ENCODE data around the gene KLF14.
A peak's percentile ranks its signal among the peaks of the same experiment; 100 is the strongest.
"Not testable (repeated sequence)": the region's sequence is repeated elsewhere in the genome, so short reads cannot be mapped to it uniquely, and the experiment has no call there.

The KLF14 gene

GRCh38 chr7:130697820-130698219 is 36.2 kb downstream of the KLF14 start:
- TF ChIP-seq EZH2phosphoT487 (conservative IDR thresholded peaks at IDR 0.05; ENCODE audit: low read length) (no peak), CTCF (IDR thresholded peaks at IDR 0.05; ENCODE audit: insufficient read depth, low read length, poor library complexity, severe bottlenecking) (no peak)

GRCh38 chr7:130695840-130696239 is 38.2 kb downstream of the KLF14 start:
- Histone ChIP-seq H3K9me3 (ENCODE audit: insufficient read depth, low read length) (no peaks in the 10 kb centered on the region), H3K36me3 (ENCODE audit: low read length) (no peaks in the 10 kb centered on the region)

More at GRCh38 chr7:130697820-130698219, 36.2 kb downstream of the KLF14 start:
- no peaks in the 10 kb centered on the region for H3F3A ChIP-seq (ENCODE audit: insufficient read depth)
- H3K4me2 ChIP-seq (ENCODE audit: low read depth, low read length, poor library complexity, severe bottlenecking), result no peak overlapping the region
- H3K9ac ChIP-seq (ENCODE audit: low read length), result no peak overlapping the region
- H3K9me2 ChIP-seq (replicated peaks; ENCODE audit: insufficient read depth, low read length), result no peaks in the 10 kb centered on the region
- H4K20me1 ChIP-seq (ENCODE audit: low read depth, low read length), result no peaks in the 10 kb centered on the region
- no peaks in the 10 kb centered on the region for H3K27me3 ChIP-seq (ENCODE audit: low read length)
- H3K27ac ChIP-seq (ENCODE audit: low read depth, low read length), result no peak overlapping the region
- H3K36me3 ChIP-seq (ENCODE audit: low read length), result no peaks in the 10 kb centered on the region
- H3K9me3 ChIP-seq (ENCODE audit: insufficient read depth, low read length), result no peaks in the 10 kb centered on the region
- H3K79me2 ChIP-seq (ENCODE audit: insufficient read depth, low read length), result no peaks in the 10 kb centered on the region
- H3K4me3 ChIP-seq (ENCODE audit: insufficient read depth, low read length, poor library complexity, severe bottlenecking), result no peak overlapping the region
- no peak overlapping the region for H2AFZ ChIP-seq (ENCODE audit: low read depth, low read length, severe bottlenecking)

GRCh38 chr7:130692396-130692795 is 41.6 kb downstream of the KLF14 start:
- H3K4me2 ChIP-seq (ENCODE audit: low read depth, low read length, poor library complexity, severe bottlenecking); H3K27ac ChIP-seq (ENCODE audit: low read depth, low read length); H2AFZ ChIP-seq (ENCODE audit: low read depth, low read length, severe bottlenecking); H4K20me1 ChIP-seq (ENCODE audit: low read depth, low read length); H3K27me3 ChIP-seq (ENCODE audit: low read length); H3K4me3 ChIP-seq (ENCODE audit: insufficient read depth, low read length, poor library complexity, severe bottlenecking); H3K79me2 ChIP-seq (ENCODE audit: insufficient read depth, low read length); H3K36me3 ChIP-seq (ENCODE audit: low read length); H3K9ac ChIP-seq (ENCODE audit: low read length); H3F3A ChIP-seq (ENCODE audit: insufficient read depth); H3K9me2 ChIP-seq (replicated peaks; ENCODE audit: insufficient read depth, low read length): not testable (repeated sequence)
- H3K9me3 ChIP-seq (ENCODE audit: insufficient read depth, low read length), result peaks cover 12% of the 10 kb centered on the region; the same call in 1 of the 2 replicates

More at GRCh38 chr7:130695840-130696239, 38.2 kb downstream of the KLF14 start:
- Histone ChIP-seq H3K27ac (ENCODE audit: low read depth, low read length) (no peak overlapping the region), H3K27me3 (ENCODE audit: low read length) (no peaks in the 10 kb centered on the region), H4K20me1 (ENCODE audit: low read depth, low read length) (no peaks in the 10 kb centered on the region), H2AFZ (ENCODE audit: low read depth, low read length, severe bottlenecking) (no peak overlapping the region), H3K4me2 (ENCODE audit: low read depth, low read length, poor library complexity, severe bottlenecking) (no peak overlapping the region), H3K9me2 (replicated peaks; ENCODE audit: insufficient read depth, low read length) (no peaks in the 10 kb centered on the region), H3F3A (ENCODE audit: insufficient read depth) (no peaks in the 10 kb centered on the region), H3K9ac (ENCODE audit: low read length) (no peak overlapping the region), H3K4me3 (ENCODE audit: insufficient read depth, low read length, poor library complexity, severe bottlenecking) (no peak overlapping the region), H3K79me2 (ENCODE audit: insufficient read depth, low read length) (no peaks in the 10 kb centered on the region)
- TF ChIP-seq EZH2phosphoT487 (conservative IDR thresholded peaks at IDR 0.05; ENCODE audit: low read length) (no peak), CTCF (IDR thresholded peaks at IDR 0.05; ENCODE audit: insufficient read depth, low read length, poor library complexity, severe bottlenecking) (peak; percentile 30)

- Histone ChIP-seq H3K27ac (ENCODE audit: low read depth, low read length) (no peak overlapping the region), H3K79me2 (ENCODE audit: insufficient read depth, low read length) (no peaks in the 10 kb centered on the region), H3K9me2 (replicated peaks; ENCODE audit: insufficient read depth, low read length) (no peaks in the 10 kb centered on the region), H3K27me3 (ENCODE audit: low read length) (no peaks in the 10 kb centered on the region), H3K9me3 (ENCODE audit: insufficient read depth, low read length) (peaks cover 12% of the 10 kb centered on the region; the same call in 1 of the 2 replicates), H3F3A (ENCODE audit: insufficient read depth) (no peaks in the 10 kb centered on the region), H3K4me3 (ENCODE audit: insufficient read depth, low read length, poor library complexity, severe bottlenecking) (no peak overlapping the region), H3K4me2 (ENCODE audit: low read depth, low read length, poor library complexity, severe bottlenecking) (no peak overlapping the region), H2AFZ (ENCODE audit: low read depth, low read length, severe bottlenecking) (no peak overlapping the region), H4K20me1 (ENCODE audit: low read depth, low read length) (no peaks in the 10 kb centered on the region), H3K9ac (ENCODE audit: low read length) (no peak overlapping the region), H3K36me3 (ENCODE audit: low read length) (no peaks in the 10 kb centered on the region)
- TF ChIP-seq CTCF (IDR thresholded peaks at IDR 0.05; ENCODE audit: insufficient read depth, low read length, poor library complexity, severe bottlenecking), result no peak
- TF ChIP-seq EZH2phosphoT487 (conservative IDR thresholded peaks at IDR 0.05; ENCODE audit: low read length), result no peak
Measured at GRCh38 chr7:130689683-130690082, 44.3 kb downstream of the KLF14 start.
